Measurements from ENCODE around the gene GRIFIN.
A peak's percentile ranks its signal among the peaks of the same experiment; 100 is the strongest.

The GRIFIN gene

GRCh38 chr7:2476298-2476697 lies at the start of gene GRIFIN:
GRIFIN (minus strand) TSS chr7:2476398; CDS start chr7:2476383, 15 bp downstream.
- DNase-seq = no peak

GRCh38 chr7:2524808-2525657 lies 48.8 kb upstream of the GRIFIN start:
- DNase-seq = no peak

- DNase-seq = no peak
Observed at GRCh38 chr7:2523941-2524807, 48.0 kb upstream of the GRIFIN start.

DNA sequence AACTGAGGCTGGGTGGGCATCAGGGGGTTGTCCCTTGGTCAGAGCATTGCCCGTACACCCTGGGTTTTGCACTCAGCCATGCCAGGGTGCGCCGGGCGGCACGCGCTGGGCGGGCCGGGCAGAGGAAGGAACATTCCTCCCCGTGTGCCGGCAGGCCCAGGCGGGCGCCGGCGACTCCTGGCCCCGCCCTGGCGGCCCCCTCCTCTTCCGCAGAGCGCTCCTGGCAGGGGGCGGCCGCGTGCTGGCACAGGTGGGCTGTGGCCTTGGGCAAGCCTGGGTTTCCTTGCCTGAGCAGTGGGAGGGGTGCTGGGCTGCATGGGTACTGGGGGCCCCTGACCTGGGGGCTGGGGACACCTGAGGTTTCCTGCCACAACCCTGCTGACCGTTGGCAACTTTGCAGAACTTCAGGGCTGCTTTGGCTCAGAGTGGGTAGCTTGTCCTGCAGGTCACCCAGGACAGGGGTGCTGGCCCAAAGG lies 47.3 kb upstream of the GRIFIN start:
- no peak for DNase-seq

GRCh38 chr7:2522780-2523433 lies 46.7 kb upstream of the GRIFIN start:
- DNase-seq = no peak

DNA sequence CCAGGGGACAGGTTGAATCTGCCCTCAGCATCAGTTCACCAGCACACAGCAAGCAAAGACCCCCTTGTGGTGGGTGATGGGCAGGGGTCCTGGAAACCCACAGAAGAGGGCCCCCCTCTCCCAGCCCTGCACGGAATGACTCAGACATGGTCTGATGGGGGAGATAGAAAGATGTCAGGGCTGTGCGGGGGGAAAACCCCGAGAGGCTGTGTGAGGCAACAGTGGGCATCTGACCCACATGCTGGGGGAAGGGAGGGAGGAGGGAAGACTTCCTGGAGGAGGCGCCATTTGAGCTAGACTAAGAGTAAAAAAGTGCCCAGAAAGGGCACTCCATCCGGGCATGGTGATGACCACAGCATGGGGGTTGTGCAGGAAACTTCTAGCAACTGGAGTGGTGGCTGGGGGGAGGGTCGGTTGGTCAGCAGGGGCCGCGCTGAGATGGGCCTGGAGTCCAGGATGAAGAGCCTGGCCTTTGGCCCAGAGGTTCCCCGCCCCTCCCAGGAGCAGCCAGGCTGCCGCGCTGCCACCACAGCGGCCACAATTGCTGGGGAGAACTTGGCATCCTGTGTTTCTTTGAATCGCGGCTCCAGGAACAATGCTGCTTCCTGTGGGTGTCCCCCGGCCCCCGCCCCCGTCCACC lies 45.9 kb upstream of the GRIFIN start:
- peak; percentile 56 for DNase-seq

GRCh38 chr7:2521341-2521745 lies 45.1 kb upstream of the GRIFIN start:
- DNase-seq = no peak

GRCh38 chr7:2520761-2521290 lies 44.6 kb upstream of the GRIFIN start:
- DNase-seq = no peak

- no peak for DNase-seq
Observed at GRCh38 chr7:2520131-2520760, 44.0 kb upstream of the GRIFIN start.

GRCh38 chr7:2519119-2519930 lies 43.1 kb upstream of the GRIFIN start, which contains the start of gene LFNG:
LFNG (plus strand) TSS chr7:2519774; CDS start chr7:2519862, 88 bp downstream.
- peak; percentile 86 for DNase-seq

- no peak for DNase-seq
Observed at GRCh38 chr7:2518737-2519118, 42.5 kb upstream of the GRIFIN start.

DNA sequence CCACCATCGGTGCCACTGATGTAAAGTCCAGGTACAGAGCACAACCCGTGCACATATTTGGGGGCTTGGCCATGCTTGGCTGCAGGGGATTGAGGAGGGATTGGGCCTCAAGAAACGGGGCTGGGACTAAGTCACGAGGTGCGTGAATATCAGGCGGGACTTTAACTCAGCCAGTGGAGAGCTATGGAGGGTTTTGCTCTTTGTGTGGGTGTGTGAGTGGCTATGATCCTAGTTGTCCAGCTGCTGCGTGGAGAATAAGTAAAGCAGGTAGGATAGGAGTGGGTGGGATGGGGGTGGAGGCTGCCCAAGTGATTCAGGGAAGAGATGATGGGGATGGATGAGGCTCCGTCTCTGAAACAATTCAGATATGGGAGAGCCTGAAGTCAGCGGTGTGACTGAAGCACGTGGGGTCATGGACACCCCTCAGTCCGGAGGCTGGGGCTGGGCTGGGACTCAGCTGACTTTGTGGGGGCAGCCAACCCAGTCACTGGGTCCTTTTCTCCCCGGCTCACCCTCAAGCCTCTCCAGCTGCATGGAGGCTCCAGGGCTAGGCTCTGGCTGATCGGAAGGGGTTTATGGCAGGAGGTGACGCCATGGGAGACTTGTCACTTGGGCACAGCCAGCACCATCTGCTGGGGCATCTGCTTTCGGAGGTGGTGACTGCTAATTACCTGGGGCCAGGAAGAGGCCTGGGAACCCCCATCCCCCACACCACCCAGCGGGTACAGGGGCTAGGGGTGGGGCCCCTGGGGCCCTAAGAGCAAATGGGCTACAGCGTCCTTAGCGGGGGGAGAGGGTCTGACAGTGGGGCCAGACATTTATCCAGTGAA lies 41.7 kb upstream of the GRIFIN start:
- DNase-seq = no peak

GRCh38 chr7:2517026-2517425 lies 40.8 kb upstream of the GRIFIN start:
- DNase-seq = no peak

DNA sequence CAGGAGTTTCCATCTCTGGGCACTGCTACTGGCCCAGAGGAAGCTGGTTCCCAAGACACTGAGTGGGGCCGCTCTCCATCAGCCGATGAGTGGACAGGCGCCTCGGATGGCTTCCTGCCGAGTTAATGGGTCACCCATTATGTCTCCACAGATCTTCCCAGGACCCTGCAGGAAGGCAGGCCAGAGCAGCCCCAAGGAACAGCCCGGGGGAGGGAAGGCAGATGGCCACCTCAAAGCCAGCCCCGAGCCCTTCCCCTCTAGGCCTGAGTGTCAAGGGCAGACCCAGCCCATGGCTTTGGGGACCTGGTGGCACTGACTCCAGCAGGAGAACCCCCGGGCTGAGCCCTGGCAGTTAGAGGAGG lies 40.0 kb upstream of the GRIFIN start:
- DNase-seq = no peak

- no peak for DNase-seq
Observed at GRCh38 chr7:2515424-2516193, 39.4 kb upstream of the GRIFIN start.

- DNase-seq = no peak
Observed at GRCh38 chr7:2514473-2515423, 38.5 kb upstream of the GRIFIN start.

- DNase-seq = no peak
Observed at GRCh38 chr7:2513702-2514101, 37.5 kb upstream of the GRIFIN start.

DNA sequence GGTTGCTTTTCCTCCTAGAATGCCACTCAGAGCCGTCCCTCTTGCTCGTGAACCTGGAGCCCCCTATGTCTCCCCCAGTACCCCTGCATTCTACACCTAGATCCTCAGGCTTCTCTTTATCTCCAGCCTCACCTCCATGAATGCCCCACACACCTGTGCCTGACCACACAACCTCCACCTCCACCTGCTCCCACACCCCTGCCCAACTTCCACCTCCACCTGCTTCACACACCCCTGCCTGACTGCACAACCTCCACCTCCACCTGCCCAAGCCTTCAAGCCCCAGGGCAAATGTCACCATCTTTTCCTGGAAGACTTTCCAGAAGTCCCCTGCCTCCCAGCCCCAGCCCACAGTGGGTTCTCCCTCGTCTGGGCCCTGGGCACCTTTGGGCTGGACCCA lies 36.5 kb upstream of the GRIFIN start:
- no peak for DNase-seq

Data from stimulated activated CD4-positive, alpha-beta T cell treated with anti-CD3 and anti-CD28 coated beads, Interleukin-12 subunit alpha, Interleukin-12 subunit beta, amount 100 ng/mL, for 4 hours (primary cell).